Measurements from ENCODE around the gene TRIM41.

GRCh38 chr5:181220178-181220515 lies 2.9 kb upstream of the TRIM41 start:
- TF ChIP-seq MAX (IDR thresholded peaks at IDR 0.05; ENCODE audit: low read depth) (no peak), TCF12 (IDR thresholded peaks at IDR 0.05) (no peak)
- TF ChIP-seq, protein P1, sequence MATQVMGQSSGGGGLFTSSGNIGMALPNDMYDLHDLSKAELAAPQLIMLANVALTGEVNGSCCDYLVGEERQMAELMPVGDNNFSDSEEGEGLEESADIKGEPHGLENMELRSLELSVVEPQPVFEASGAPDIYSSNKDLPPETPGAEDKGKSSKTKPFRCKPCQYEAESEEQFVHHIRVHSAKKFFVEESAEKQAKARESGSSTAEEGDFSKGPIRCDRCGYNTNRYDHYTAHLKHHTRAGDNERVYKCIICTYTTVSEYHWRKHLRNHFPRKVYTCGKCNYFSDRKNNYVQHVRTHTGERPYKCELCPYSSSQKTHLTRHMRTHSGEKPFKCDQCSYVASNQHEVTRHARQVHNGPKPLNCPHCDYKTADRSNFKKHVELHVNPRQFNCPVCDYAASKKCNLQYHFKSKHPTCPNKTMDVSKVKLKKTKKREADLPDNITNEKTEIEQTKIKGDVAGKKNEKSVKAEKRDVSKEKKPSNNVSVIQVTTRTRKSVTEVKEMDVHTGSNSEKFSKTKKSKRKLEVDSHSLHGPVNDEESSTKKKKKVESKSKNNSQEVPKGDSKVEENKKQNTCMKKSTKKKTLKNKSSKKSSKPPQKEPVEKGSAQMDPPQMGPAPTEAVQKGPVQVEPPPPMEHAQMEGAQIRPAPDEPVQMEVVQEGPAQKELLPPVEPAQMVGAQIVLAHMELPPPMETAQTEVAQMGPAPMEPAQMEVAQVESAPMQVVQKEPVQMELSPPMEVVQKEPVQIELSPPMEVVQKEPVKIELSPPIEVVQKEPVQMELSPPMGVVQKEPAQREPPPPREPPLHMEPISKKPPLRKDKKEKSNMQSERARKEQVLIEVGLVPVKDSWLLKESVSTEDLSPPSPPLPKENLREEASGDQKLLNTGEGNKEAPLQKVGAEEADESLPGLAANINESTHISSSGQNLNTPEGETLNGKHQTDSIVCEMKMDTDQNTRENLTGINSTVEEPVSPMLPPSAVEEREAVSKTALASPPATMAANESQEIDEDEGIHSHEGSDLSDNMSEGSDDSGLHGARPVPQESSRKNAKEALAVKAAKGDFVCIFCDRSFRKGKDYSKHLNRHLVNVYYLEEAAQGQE (IDR thresholded peaks at IDR 0.05; ENCODE audit: low read depth, low read length), result no peak
